Keratinocyte (primary cell): ENCODE results near the gene CDCA4. TPM values are rescaled to one million over a fixed set of nuclear protein-coding genes. Genes with fewer than 3 reads are reported as not detected.

Source experiments
- DNase-seq: peaks from one replicate; pipeline ENCODE4 v3.0.0-alpha.2; 2011; ENCODE audit warnings: low read depth, missing footprints, low spot score
- FAIRE-seq: peaks from 2 replicates; lab custom pipeline; 2011; peaks lifted over from hg19 to GRCh38; lab: Jason Lieb, UNC
- H2AFZ ChIP-seq: 2 replicates; pipeline ENCODE4 v1.6.0; 2012; ENCODE audit warnings: low read length, control low read depth, inconsistent platforms; ENCODE audit not compliant: control insufficient read depth
- H3K27ac ChIP-seq: 2 replicates; pipeline ENCODE4 v1.5.1; 2011; ENCODE audit warnings: low read length; ENCODE audit not compliant: control insufficient read depth, insufficient read depth
- H3K27me3 ChIP-seq: 3 replicates; pipeline ENCODE4 v1.6.0; 2011; ENCODE audit warnings: low read length; ENCODE audit not compliant: control insufficient read depth, insufficient read depth; ENCODE audit errors: extremely low read depth
- H3K36me3 ChIP-seq, 2 experiments: 2 replicates in 1 of 2; 3 replicates in 1 of 2; pipeline ENCODE4 v1.5.1; 2011; ENCODE audit warnings: low read length in 2 of 2, mild to moderate bottlenecking in 1 of 2; ENCODE audit not compliant: control insufficient read depth in 2 of 2, insufficient read depth in 2 of 2; ENCODE audit errors: extremely low read depth in 1 of 2
- H3K4me1 ChIP-seq: 3 replicates; pipeline ENCODE4 v1.5.1; 2011; ENCODE audit warnings: low read length; ENCODE audit not compliant: control insufficient read depth, insufficient read depth; ENCODE audit errors: extremely low read depth
- H3K4me2 ChIP-seq: 3 replicates; pipeline ENCODE4 v1.6.0; 2011; ENCODE audit warnings: low read depth, low read length; ENCODE audit not compliant: control insufficient read depth, insufficient read depth; ENCODE audit errors: extremely low read depth
- H3K4me3 ChIP-seq, 3 experiments: fragments of 200-600 bp in 1 of 3; sonication (generic) in 1 of 3; 2 replicates in 2 of 3; 3 replicates in 1 of 3; pipeline ENCODE4 v1.5.1; 2011 to 2016; ENCODE audit warnings: low read length in 3 of 3, mild to moderate bottlenecking in 3 of 3, control low read depth in 2 of 3, inconsistent platforms in 1 of 3, low read depth in 1 of 3, mixed read lengths in 1 of 3, mixed run types in 1 of 3, moderate library complexity in 1 of 3; ENCODE audit not compliant: control insufficient read depth in 2 of 3, insufficient read depth in 2 of 3; ENCODE audit errors: extremely low read depth in 1 of 3
- H3K79me2 ChIP-seq: 2 replicates; pipeline ENCODE4 v1.6.0; 2012; ENCODE audit warnings: low read length; ENCODE audit not compliant: control insufficient read depth, insufficient read depth
- H3K9ac ChIP-seq: 3 replicates; pipeline ENCODE4 v1.6.0; 2011; ENCODE audit warnings: low read length; ENCODE audit not compliant: control insufficient read depth, insufficient read depth; ENCODE audit errors: extremely low read depth
- H3K9me1 ChIP-seq: 3 replicates; pipeline ENCODE4 v1.6.0; 2011; ENCODE audit warnings: low read length; ENCODE audit not compliant: control insufficient read depth, insufficient read depth; ENCODE audit errors: extremely low read depth
- H3K9me3 ChIP-seq: 2 replicates; pipeline ENCODE4 v1.5.1; 2012; ENCODE audit warnings: low read depth, low read length; ENCODE audit not compliant: control insufficient read depth
- H4K20me1 ChIP-seq: 3 replicates; pipeline ENCODE4 v1.6.0; 2011; ENCODE audit warnings: low read length; ENCODE audit not compliant: control insufficient read depth, insufficient read depth; ENCODE audit errors: extremely low read depth
- CTCF ChIP-seq, 3 experiments: IDR thresholded peaks in 1 of 3; conservative IDR thresholded peaks in 1 of 3; optimal IDR thresholded peaks in 1 of 3; 2 replicates in 2 of 3; 3 replicates in 1 of 3; pipeline versions ENCODE3 to v1.5.1; 2011; ENCODE audit warnings: low read length in 3 of 3, mild to moderate bottlenecking in 3 of 3, moderate library complexity in 2 of 3, control low read depth in 1 of 3, inconsistent platforms in 1 of 3; ENCODE audit not compliant: insufficient read depth in 2 of 3; ENCODE audit errors: extremely low read depth in 1 of 3
- EZH2 ChIP-seq: IDR thresholded peaks from one replicate; pipeline ENCODE4 v1.6.1; 2012; ENCODE audit warnings: inconsistent platforms, mild to moderate bottlenecking, low read length, moderate library complexity
- dilution Hi-C: fragments of 300-500 bp; cut with MboI; formaldehyde crosslinking; loops from one replicate; pipeline ENCODE4 v1.7.0; 2020; ENCODE audit warnings: low sequenced_read_pairs; ENCODE audit not compliant: extremely low pct_ligation_motif_present
- polyA plus RNA-seq, 5 experiments: library from polyadenylated mRNA; depleted of rRNA in 3 of 5; stranded (reverse) in 3 of 5; stranded (forward) in 1 of 5; unstranded in 1 of 5; fragments of >200 nt; gene quantifications; 1 replicate in 1 of 5; 2 replicates in 3 of 5; 3 replicates in 1 of 5; pipeline versions ENCODE4 v1.2.1 to v1.2.3, GENCODE V29; 2011 to 2012; ENCODE audit warnings: missing spikeins in 2 of 5, low read depth in 1 of 5, low replicate concordance in 1 of 5

Gene CDCA4
- polyA plus RNA-seq, 1 donor (not counting 4 experiments of a cell fraction or from before 2014, with no cell fraction given), result 35.7 TPM

- Histone ChIP-seq H3K9me3 (no peaks in the 10 kb centered on the region), H3K4me3 (no peak overlapping the region), H4K20me1 (no peaks in the 10 kb centered on the region), H2AFZ (no peak overlapping the region), H3K9ac (no peak overlapping the region), H3K4me2 (no peak overlapping the region), H3K9me1 (no peaks in the 10 kb centered on the region), H3K36me3 (no peaks in the 10 kb centered on the region), H3K79me2 (peaks cover 5% of the 10 kb centered on the region), H3K27ac (no peak overlapping the region), H3K27me3 (no peaks in the 10 kb centered on the region), H3K4me1 (peaks cover 22% of the 10 kb centered on the region)
- FAIRE-seq (no peak), DNase-seq (no peak)
- TF ChIP-seq CTCF (optimal IDR thresholded peaks at IDR 0.05 in 1 of 3, IDR thresholded peaks at IDR 0.05 in 1 of 3, conservative IDR thresholded peaks at IDR 0.05 in 1 of 3; ENCODE audit: extremely low read depth in 1 of 3, insufficient read depth in 2 of 3, low read length in 3 of 3), result no peak
- TF ChIP-seq EZH2, result no peak
- dilution Hi-C loops, result no loop called here
Measured at GRCh38 chr14:104983231-104983721, 37.6 kb downstream of the CDCA4 start.

- no peaks in the 10 kb centered on the region for H3K9me3 ChIP-seq
- FAIRE-seq (no peak), DNase-seq (no peak)
- H4K20me1 ChIP-seq, result no peaks in the 10 kb centered on the region
- H2AFZ ChIP-seq, result no peak overlapping the region
- peak overlapping the region; percentile 30 for H3K4me2 ChIP-seq
- H3K9me1 ChIP-seq, result no peaks in the 10 kb centered on the region
- peak overlapping the region; percentile 7 for H3K9ac ChIP-seq
- peaks cover 5% of the 10 kb centered on the region for H3K79me2 ChIP-seq
- no peaks in the 10 kb centered on the region for H3K36me3 ChIP-seq
- TF ChIP-seq EZH2 (no peak), CTCF (optimal IDR thresholded peaks at IDR 0.05 in 1 of 3, IDR thresholded peaks at IDR 0.05 in 1 of 3, conservative IDR thresholded peaks at IDR 0.05 in 1 of 3; ENCODE audit: extremely low read depth in 1 of 3, insufficient read depth in 2 of 3, low read length in 3 of 3) (no peak)
- peaks cover 22% of the 10 kb centered on the region for H3K4me1 ChIP-seq
- H3K27me3 ChIP-seq, result no peaks in the 10 kb centered on the region
- no peak overlapping the region for H3K27ac ChIP-seq
- dilution Hi-C loops, result no loop called here
- H3K4me3 ChIP-seq, result no peak overlapping the region
Measured at GRCh38 chr14:104982548-104983230, 38.2 kb downstream of the CDCA4 start.
